A673 (cell line): ENCODE data around the gene LUZP1.

Experiments used
- CTCF ChIP-seq: fragments of 300-800, 200-600 bp; sonication (generic); conservative IDR thresholded peaks from 2 replicates; pipeline ENCODE4 v1.5.1; 2017; ENCODE audit warnings: low read depth, mild to moderate bottlenecking, antibody characterized with exemption, low read length, moderate library complexity, mixed read lengths
- EZH2 ChIP-seq: fragments of 200-600 bp; sonication (generic); IDR thresholded peaks from 2 replicates; pipeline ENCODE4 v1.6.1; 2017; ENCODE audit warnings: borderline replicate concordance, low read depth, mild to moderate bottlenecking, mixed read lengths, antibody characterized with exemption, low read length; ENCODE audit not compliant: poor library complexity, severe bottlenecking

- TF ChIP-seq CTCF, result no peak
- no peak for TF ChIP-seq EZH2
These were observed 38.8 kb downstream of the LUZP1 start for GRCh38 chr1:23129846-23130245.
